ENCODE measurements around the gene EDEM2.

DNA sequence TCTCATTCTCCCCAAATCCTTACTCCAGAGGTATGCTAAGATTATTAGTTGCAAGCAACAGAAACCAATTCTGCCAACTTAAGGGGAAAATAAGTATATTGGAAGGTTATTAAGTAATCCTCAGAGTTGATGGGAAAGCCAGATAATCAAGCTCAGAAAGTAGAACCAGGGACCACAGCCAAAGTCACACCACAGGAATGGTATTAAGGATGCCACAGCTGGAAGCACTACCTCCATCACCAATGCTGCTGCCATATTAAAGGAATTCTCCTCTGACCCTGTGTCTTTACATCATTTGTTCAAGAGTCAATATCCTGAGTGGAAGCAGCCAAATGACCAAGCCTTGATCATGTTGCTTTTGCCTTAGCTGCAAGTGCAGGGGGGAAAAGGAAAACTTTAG, 34.6 kb upstream of the EDEM2 start:
- TF ChIP-seq POLR2A (IDR thresholded peaks at IDR 0.05; ENCODE audit: low read depth, low read length): no peak
- no peak for TF ChIP-seq POLR2AphosphoS5 (IDR thresholded peaks at IDR 0.05; ENCODE audit: low read depth, low read length)
- TF ChIP-seq TAF1 (IDR thresholded peaks at IDR 0.05; ENCODE audit: borderline replicate concordance, low read depth, low read length): no peak
